ENCODE measurements around the gene PXMP4. TPM values are rescaled to one million over a fixed set of nuclear protein-coding genes. Genes with fewer than 3 reads are reported as not detected.

Gene PXMP4
- total and polyA plus RNA-seq, 5 donors: 4.2 to 12.9 (median 10.2) TPM

DNA sequence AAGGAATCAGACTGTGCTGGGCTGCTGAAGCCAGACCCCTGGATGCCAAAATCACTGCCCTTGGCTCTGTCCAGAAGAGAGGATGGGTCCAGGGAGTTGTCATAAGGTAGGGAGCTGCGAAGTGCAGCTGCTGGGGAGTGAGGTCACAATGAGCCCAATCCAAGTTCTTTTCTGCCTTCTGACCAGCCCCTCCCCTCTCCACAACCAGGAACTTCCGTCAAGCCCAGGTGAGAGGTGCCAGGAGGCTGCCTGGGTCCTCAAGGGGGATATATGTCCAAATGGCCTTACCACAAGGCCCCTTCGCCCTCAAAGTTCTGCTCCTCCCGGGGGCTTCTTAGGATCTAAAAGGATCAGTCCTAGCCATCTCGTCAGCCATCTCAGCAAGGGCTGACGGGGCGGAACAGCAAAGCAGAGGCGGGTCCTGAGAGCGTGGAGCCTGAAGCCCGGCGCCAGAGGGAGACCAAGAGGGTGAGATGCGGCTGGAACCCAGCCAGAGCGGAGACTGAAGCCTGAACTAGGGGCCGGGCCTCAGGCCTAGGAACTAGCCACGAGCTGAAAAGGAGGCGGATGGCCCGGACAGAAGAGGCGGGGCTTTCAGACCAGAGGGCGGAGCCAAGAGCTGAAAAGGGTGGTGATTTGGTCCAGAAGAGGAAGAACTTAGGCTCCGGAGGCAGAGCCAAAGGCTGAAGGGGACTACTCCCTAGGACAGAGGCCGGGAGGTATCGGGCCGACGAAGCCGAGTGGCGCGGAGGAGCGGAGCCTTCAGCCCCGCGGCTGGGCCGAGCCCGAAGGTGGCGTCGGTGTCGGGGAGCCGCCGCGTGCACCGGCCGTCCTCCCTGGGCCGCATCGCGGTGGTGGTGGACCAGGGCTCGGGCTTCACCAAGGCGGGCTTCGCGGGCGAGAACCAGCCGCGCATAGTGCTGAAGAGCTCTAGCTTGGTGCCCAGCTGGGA, 53.5 kb downstream of the PXMP4 start, which contains the start of gene ACTL10:
Gene ACTL10 (plus strand): TSS at position 651 of the 952 bp plus-strand sequence. CDS start 555 bp downstream, outside the sequence.
- Histone ChIP-seq H3K4me3 (ENCODE audit: low read length) (peak within 1 kb of the TSS; percentile 19), H3K4me1 (ENCODE audit: control insufficient read depth, insufficient read depth, low read length) (no peaks in the 10 kb centered on the region), H3K27me3 (ENCODE audit: control insufficient read depth, insufficient read depth) (no peaks in the 10 kb centered on the region), H3K27ac (ENCODE audit: low read length) (peak within 1 kb of the TSS; percentile 80), H3K9me3 (ENCODE audit: control insufficient read depth, low read length) (no peaks in the 10 kb centered on the region)
- intact Hi-C loops (cut with DNase I): loop anchor here in 1 of 4 donors (10.0 kb wide), 1 partner anchor 222 kb away; the partner anchor contains the start of gene SNTA1
- 2% methylated on average over 50 of the region's 50 CpGs for WGBS
- DNase-seq: peak; percentile 99 to 100 (median 99)
- peak; percentile 80 to 83 for ATAC-seq

DNA sequence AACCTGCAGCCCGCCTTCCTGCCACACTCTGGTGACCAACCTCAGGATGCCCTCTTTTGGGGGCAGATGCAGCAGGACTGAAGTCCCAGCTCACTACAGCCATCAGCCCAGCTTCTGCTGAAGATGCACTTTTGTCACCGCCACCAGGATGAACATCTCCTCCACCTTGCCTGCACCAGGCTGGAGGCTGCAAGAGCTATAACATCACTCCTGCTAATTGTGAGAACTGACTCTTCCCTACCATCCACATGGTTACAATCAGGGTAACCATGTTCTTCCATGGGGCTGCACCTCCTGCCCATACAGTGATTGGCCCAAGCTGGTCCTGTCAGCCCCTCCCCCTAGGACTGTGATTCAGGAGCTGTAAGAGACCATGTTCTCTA, 55.4 kb downstream of the PXMP4 start:
- Histone ChIP-seq H3K4me1 (ENCODE audit: control insufficient read depth, insufficient read depth, low read length) (no peaks in the 10 kb centered on the region), H3K4me3 (ENCODE audit: low read length) (no peak overlapping the region), H3K27ac (ENCODE audit: low read length) (no peak overlapping the region), H3K9me3 (ENCODE audit: control insufficient read depth, low read length) (no peaks in the 10 kb centered on the region), H3K27me3 (ENCODE audit: control insufficient read depth, insufficient read depth) (no peaks in the 10 kb centered on the region)
- no peak for DNase-seq
- ATAC-seq: no peak
- intact Hi-C loops (cut with DNase I): loop anchor here in 1 of 4 donors (10.0 kb wide), 1 partner anchor 220 kb away; the partner anchor contains the start of gene SNTA1
- 99% methylated on average over 2 of the region's 2 CpGs for WGBS

DNA sequence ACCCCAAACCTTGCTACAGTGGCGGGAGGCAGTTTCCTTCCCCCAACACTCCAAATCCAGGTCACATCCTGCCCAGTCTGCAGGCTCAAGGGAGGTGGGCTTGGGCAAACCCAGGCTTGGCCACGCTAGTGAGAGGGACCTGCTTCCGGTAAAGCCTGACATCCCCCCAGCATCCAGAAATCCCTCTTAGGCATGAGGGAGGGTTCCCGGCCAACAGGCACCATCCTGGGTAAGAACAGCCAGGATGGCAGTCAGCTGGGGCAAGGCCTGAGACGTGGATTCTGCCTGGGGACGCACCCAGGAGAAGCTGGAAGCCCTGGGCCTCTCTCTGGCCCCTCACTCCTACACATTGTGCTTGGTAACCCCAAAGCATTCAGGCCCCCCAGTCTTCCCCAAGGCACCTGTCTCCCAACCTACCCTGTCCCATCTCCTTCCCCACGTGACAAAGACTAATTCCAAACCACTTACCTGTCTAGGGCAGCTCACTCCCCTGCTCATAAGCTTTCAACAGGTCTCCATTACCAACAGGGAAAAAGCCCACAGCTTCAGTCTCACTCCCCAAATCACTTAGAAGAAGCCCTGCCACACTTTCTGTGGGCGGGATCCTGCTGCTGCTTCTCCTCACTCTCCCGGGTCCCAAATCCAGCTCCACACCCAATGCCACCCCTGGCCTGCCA, 55.9 kb downstream of the PXMP4 start:
- ATAC-seq: no peak
- H3K4me1 ChIP-seq (ENCODE audit: control insufficient read depth, insufficient read depth, low read length): no peaks in the 10 kb centered on the region
- peak overlapping the region; percentile 52 for H3K27ac ChIP-seq (ENCODE audit: low read length)
- intact Hi-C loops (cut with DNase I): loop anchor here in 1 of 4 donors (10.0 kb wide), 1 partner anchor 219 kb away; the partner anchor contains the start of gene SNTA1
- H3K27me3 ChIP-seq (ENCODE audit: control insufficient read depth, insufficient read depth): no peaks in the 10 kb centered on the region
- DNase-seq: peak in 1 of 3 donors; percentile 59
- no peaks in the 10 kb centered on the region for H3K9me3 ChIP-seq (ENCODE audit: control insufficient read depth, low read length)
- peak overlapping the region; percentile 32 for H3K4me3 ChIP-seq (ENCODE audit: low read length)
- WGBS: 46% methylated on average over 9 of the region's 9 CpGs

GRCh38 chr20:33663161-33664084, 56.7 kb downstream of the PXMP4 start:
- intact Hi-C loops (cut with DNase I): loop anchor here in 1 of 4 donors (10.0 kb wide), 1 partner anchor 219 kb away; the partner anchor contains the start of gene SNTA1
- Histone ChIP-seq H3K9me3 (ENCODE audit: control insufficient read depth, low read length) (no peaks in the 10 kb centered on the region), H3K27me3 (ENCODE audit: control insufficient read depth, insufficient read depth) (no peaks in the 10 kb centered on the region), H3K4me3 (ENCODE audit: low read length) (peak overlapping the region; percentile 32), H3K27ac (ENCODE audit: low read length) (peak overlapping the region; percentile 52), H3K4me1 (ENCODE audit: control insufficient read depth, insufficient read depth, low read length) (no peaks in the 10 kb centered on the region)
- WGBS: under 1% methylated on average over 84 of the region's 84 CpGs
- DNase-seq: peak; percentile 87 to 96 (median 94)
- ATAC-seq: peak; percentile 66

GRCh38 chr20:33662172-33662571, 57.9 kb downstream of the PXMP4 start, which contains the start of gene C20orf144:
Gene C20orf144, plus strand, starts transcription at chr20:33662327. Its CDS starts 19 bp downstream, at chr20:33662346.
- 92% methylated on average over 10 of the region's 10 CpGs for WGBS
- intact Hi-C loops (cut with DNase I): loop anchor here in 1 of 4 donors (10.0 kb wide), 1 partner anchor 217 kb away; the partner anchor contains the start of gene SNTA1
- Histone ChIP-seq H3K4me3 (ENCODE audit: low read length) (peak within 1 kb of the TSS; percentile 32), H3K27ac (ENCODE audit: low read length) (no peak within 1 kb of the TSS), H3K27me3 (ENCODE audit: control insufficient read depth, insufficient read depth) (no peaks in the 10 kb centered on the region), H3K9me3 (ENCODE audit: control insufficient read depth, low read length) (no peaks in the 10 kb centered on the region), H3K4me1 (ENCODE audit: control insufficient read depth, insufficient read depth, low read length) (no peaks in the 10 kb centered on the region)
- ATAC-seq: no peak
- DNase-seq: peak in 1 of 3 donors; percentile 55

GRCh38 chr20:33660685-33661058, 59.4 kb downstream of the PXMP4 start:
- H3K4me1 ChIP-seq (ENCODE audit: control insufficient read depth, insufficient read depth, low read length): no peaks in the 10 kb centered on the region
- ATAC-seq: no peak
- H3K4me3 ChIP-seq (ENCODE audit: low read length): no peak overlapping the region
- H3K9me3 ChIP-seq (ENCODE audit: control insufficient read depth, low read length): no peaks in the 10 kb centered on the region
- H3K27me3 ChIP-seq (ENCODE audit: control insufficient read depth, insufficient read depth): no peaks in the 10 kb centered on the region
- DNase-seq: peak in 1 of 3 donors; percentile 11
- no peak overlapping the region for H3K27ac ChIP-seq (ENCODE audit: low read length)
- intact Hi-C loops (cut with DNase I): loop anchor here in 1 of 4 donors (10.0 kb wide), 1 partner anchor 216 kb away; the partner anchor contains the start of gene SNTA1
- WGBS: 89% methylated on average over 7 of the region's 7 CpGs

DNA sequence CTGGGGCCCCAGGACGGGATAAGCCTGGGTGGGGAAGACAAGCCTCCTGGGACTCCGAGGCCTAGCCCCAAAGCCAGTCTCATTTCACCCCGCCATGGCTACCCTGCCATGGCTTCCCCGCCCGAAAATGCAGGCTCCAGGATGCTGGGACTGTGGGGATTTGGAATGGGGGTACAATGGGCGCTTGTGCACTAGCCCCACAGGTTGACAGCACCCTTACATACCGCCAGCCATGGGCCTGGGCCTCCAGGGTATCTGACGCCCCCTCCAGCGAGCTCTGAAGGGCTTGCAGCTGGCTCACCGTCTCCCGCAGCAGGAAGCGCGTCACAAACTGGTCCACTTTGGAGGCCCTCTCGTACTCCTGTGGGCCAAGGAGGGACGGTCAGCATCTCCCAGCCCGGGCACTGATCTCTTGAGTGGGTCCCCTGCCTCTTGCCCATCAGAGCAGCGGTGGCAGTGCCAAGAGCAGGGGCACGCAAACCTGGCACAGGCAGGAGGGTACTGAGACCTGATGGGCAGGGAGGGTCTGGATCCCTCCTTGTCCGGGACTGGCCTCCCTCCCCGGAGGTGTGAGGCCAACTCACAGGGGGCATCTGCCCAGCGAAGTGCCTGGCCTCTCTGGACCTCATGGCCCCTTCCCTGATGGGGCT, 60.0 kb downstream of the PXMP4 start:
- WGBS: 91% methylated on average over 21 of the region's 21 CpGs
- no peak overlapping the region for H3K4me3 ChIP-seq (ENCODE audit: low read length)
- intact Hi-C loops (cut with DNase I): loop anchor here in 1 of 4 donors (10.0 kb wide), 1 partner anchor 215 kb away; the partner anchor contains the start of gene SNTA1

DNA sequence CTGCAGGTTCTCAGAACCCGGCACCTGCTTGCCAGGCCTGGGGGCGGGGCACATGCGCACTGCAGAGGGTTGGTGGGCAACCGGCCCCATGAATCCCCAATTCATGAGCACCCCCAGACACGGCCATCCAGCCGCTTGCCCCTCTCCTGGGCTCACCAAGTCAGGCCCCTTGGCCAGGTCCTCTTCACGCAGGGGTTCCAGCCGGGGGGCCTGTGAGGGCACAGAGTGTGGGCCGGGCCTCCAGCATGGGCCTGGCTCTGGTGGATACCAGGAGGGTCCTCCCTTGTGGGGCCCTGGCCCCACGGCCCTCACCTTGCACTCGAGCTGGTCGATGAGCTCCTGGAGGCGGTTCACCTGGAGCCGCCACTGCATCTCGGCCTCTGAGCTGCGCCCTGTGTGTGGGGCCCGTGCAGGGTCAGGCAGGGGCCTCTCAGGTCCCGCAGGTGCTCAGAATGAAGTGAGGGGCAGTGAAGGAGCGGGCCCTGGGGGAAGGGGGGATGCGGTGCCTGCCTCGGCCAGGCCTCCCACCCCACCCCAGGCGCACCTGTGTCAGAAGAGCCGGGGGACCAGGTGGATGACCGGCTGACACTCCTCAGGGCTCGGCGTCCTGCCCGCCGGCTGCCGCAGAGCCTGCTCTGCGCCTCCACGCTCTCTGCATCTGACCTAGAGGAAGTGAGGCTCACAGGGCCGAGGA, 60.6 kb downstream of the PXMP4 start:
- whole genome bisulfite sequencing: 95% methylated on average over 32 of the region's 32 CpGs
- intact Hi-C loops (cut with DNase I): loop anchor here in 1 of 4 donors (10.0 kb wide), 1 partner anchor 215 kb away; the partner anchor contains the start of gene SNTA1
- DNase-seq (no peak), ATAC-seq (no peak)
- H3K9me3 ChIP-seq (ENCODE audit: control insufficient read depth, low read length): no peaks in the 10 kb centered on the region
- no peaks in the 10 kb centered on the region for H3K4me1 ChIP-seq (ENCODE audit: control insufficient read depth, insufficient read depth, low read length)
- no peak overlapping the region for H3K4me3 ChIP-seq (ENCODE audit: low read length)
- H3K27ac ChIP-seq (ENCODE audit: low read length): no peak overlapping the region
- no peaks in the 10 kb centered on the region for H3K27me3 ChIP-seq (ENCODE audit: control insufficient read depth, insufficient read depth)

More for the DNA sequence above, 60.0 kb downstream of the PXMP4 start:
- DNase-seq: peak in 1 of 3 donors; percentile 40
- no peak for ATAC-seq
- Histone ChIP-seq H3K27me3 (ENCODE audit: control insufficient read depth, insufficient read depth) (no peaks in the 10 kb centered on the region), H3K27ac (ENCODE audit: low read length) (no peak overlapping the region), H3K9me3 (ENCODE audit: control insufficient read depth, low read length) (no peaks in the 10 kb centered on the region), H3K4me1 (ENCODE audit: control insufficient read depth, insufficient read depth, low read length) (no peaks in the 10 kb centered on the region)

- Histone ChIP-seq H3K4me3 (ENCODE audit: low read length) (no peak overlapping the region), H3K27ac (ENCODE audit: low read length) (no peak overlapping the region), H3K4me1 (ENCODE audit: control insufficient read depth, insufficient read depth, low read length) (no peaks in the 10 kb centered on the region), H3K9me3 (ENCODE audit: control insufficient read depth, low read length) (no peaks in the 10 kb centered on the region), H3K27me3 (ENCODE audit: control insufficient read depth, insufficient read depth) (no peaks in the 10 kb centered on the region)
- ATAC-seq: no peak
- WGBS: 93% methylated on average over 4 of the region's 4 CpGs
- intact Hi-C loops (cut with DNase I): no loop called here
- no peak for DNase-seq
Observed at GRCh38 chr20:33658929-33659328, 61.2 kb downstream of the PXMP4 start.

Data from right cardiac atrium (tissue), 5 donors.